Middle frontal gyrus (tissue), 1 donor: Measurements from ENCODE around the gene ADARB1.

Source experiments
- DNase-seq: peaks from one replicate; pipeline ENCODE4 v3.0.0-alpha.2; 2015; ENCODE audit warnings: low spot score; ENCODE audit errors: extremely low spot score

The ADARB1 gene

DNA sequence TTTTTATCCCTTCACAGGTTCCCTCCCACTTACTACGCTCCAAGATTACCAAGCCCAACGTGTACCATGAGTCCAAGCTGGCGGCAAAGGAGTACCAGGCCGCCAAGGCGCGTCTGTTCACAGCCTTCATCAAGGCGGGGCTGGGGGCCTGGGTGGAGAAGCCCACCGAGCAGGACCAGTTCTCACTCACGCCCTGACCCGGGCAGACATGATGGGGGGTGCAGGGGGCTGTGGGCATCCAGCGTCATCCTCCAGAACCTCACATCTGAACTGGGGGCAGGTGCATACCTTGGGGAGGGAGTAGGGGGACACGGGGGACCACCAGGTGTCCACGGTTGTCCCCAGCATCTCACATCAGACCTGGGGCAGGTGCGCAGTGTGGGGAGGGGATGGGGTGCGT, 147.6 kb downstream of the ADARB1 start:
- no peak for DNase-seq

DNA sequence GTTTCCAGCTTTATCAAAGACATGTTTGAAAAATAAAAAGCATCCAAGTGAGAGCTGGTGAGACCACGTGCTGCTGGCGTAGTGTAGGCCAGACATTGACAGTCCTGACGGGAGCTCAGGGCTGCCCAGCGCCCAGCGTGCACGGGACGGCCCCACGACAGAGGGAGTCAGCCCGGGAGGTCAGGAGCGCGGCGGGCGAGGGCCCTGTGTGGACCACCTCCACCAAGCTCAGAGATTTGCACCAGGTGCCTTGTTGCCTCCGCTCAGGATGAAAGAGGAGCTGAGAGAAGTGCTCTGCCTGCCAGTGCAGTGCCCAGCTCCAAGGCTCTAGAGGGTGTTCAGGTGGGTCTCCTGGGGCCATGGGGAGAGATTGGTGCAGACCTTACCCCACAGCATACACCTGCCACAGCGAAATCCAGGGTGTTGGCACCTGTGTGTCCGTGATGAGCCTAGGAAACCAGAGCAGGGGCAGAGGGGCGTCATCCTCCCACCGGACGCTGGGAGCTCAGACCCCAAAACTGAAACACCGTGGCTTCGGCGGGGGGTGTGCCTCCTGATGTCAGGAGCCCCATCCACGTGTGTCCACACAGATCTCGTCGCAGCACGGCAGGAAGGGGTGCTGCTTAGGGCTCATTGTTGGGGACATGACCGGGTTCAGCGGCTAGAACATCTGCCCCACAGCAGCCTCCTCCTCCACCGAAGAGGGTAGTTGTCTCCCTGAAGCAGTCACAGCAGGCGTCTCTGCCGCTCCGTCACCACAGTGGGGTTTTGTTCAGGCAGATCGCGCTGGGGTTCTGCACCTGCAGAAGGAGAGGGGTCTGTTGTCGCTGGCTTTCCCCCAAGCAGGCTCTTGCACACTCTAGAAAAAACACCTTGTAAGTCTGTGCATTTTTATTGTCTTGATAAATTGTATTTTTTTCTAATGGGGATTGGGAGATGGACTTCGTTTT, 149.1 kb downstream of the ADARB1 start:
- no peak for DNase-seq

DNA sequence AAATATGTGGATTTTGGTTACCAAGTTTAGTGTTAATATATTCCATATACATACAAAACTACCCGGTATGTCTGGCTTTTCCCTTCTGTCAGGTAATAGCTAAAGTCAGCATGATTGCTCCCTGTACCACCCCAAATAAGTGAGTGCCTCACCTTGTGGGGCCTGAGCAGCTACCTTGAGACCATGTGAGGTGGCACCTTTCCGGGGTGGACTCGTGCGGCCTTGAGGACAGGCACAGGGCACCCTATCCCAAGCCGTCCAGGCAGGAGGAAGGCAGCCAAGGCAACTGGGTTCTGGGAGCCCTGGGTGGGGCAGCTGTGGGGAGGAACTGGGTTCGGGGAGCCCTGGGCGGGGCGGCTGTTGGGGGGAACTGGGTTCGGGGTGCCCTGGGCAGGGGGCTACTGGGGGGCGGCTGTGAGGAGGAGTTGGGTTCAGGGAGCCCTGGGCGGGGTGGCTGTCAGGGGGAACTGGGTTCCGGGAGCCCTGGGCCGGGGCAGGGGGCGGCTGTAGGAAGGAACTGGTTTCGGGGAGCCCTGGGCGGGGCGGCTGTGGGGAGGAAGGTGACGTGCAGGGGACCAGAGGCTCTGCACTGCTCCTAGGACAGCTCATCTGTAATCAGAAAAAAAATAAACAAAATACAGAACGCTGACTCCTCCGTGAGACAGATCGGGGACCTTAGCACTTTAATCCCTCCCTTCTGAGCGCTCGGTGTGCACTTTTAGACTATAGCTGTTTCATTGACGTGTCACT, 150.0 kb downstream of the ADARB1 start:
- DNase-seq: no peak

DNA sequence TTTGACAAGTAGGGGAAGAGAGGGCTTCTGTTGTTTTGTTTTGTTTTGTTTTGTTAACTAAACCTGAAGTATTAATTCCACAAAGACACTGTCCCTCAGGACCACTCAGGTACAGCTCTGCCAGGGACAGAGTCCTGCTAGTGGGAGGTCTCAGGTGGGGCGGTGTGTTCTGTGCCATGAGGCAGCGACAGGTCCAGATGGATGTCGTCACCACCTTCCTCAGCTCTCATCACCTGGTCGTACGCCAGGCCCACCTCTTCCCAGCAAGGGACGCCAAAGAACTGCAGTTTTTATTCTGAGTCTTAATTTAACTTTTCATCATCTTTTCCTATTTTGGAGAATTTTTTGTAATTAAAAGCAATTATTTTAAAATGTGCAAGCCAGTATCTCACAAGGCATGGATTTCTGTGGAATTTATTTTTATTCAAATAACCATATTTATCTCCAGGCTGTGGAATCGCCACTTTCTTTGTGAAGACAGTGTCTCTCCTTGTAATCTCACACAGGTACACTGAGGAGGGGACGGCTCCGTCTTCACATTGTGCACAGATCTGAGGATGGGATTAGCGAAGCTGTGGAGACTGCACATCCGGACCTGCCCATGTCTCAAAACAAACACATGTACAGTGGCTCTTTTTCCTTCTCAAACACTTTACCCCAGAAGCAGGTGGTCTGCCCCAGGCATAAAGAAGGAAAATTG, 150.8 kb downstream of the ADARB1 start:
- DNase-seq: no peak

DNA sequence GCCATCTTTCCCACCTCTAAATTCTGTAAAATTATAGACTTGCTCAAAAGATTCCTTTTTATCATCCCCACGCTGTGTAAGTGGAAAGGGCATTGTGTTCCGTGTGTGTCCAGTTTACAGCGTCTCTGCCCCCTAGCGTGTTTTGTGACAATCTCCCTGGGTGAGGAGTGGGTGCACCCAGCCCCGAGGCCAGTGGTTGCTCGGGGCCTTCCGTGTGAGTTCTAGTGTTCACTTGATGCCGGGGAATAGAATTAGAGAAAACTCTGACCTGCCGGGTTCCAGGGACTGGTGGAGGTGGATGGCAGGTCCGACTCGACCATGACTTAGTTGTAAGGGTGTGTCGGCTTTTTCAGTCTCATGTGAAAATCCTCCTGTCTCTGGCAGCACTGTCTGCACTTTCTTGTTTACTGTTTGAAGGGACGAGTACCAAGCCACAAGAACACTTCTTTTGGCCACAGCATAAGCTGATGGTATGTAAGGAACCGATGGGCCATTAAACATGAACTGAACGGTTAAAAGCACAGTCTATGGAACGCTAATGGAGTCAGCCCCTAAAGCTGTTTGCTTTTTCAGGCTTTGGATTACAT, 151.5 kb downstream of the ADARB1 start:
- DNase-seq: no peak

DNA sequence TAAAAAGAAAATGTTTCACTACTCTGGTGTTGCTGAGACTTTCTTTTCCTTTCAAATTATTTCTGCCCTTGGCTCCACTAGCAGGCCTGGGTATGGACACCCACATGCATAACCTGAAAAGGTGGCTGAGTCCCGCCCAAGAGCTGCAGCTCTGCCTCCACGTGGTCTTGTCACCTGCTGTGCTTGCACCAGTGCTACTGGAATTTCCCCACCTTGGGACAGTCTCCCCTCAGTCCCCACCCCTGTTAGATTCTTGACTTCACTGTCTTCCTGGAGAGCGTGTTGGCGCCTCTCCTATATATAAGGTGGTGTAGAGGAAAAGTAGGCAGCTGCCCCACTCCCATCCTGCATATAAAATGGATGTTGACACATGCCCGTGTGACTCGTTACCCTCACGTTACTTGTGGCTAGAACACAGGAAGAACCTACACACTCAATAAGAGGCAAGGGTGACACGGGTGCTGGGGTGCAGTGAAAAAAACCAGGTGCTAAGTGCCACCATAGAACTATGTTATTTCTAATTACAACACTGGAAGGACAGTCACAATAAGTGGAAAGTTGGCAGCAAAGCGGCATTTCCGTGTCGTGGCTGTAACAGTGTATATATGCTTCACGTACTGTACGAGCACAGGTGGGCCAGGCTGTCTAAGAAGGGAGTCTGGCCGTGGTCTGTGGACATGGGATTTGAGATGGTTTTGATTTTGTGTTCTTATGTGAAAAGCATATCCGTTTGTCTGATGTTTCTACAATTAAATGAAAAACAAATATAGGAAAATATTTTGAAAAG, 152.4 kb downstream of the ADARB1 start:
- DNase-seq: no peak

DNA sequence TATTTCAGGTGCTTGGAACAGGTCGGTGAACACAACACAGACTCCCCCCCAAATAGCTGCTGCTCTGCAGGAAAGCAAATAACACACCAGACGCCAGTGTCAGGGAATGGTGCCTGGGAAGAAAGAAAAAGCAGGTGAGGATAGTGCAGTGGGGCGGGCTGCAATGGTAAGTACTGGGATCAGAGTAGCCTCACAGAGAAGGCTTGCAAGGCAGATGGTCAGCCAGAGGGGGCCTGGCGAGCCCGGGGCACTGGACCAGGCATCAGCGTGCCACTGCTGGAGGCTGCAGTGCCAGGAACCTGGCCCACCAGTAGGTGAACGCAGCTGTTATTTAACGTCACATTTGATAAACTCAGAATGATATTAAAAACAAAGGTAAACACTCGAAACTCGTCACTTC, 153.4 kb downstream of the ADARB1 start:
- DNase-seq: no peak

DNA sequence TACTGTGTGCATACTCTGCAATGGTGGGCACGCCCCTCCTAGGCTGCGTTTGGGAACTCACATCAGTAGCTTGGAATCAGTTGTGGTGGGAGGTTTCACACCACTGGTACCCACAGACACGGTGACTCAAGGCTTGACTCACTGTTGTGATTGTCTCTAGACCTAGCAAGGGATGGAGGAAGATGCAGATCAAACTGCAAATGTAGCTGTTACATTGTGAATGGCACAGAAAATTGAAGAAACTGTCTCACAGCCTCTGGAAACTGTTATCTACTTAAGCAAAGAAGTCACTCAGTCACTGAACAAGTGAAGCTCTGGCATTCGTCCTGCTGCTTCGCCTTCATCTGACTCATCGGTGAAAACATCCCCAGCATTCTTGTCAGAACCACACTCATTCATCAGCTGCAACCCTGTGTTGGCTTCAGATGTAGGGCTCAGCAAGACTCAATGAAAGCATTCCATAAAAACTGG, 153.8 kb downstream of the ADARB1 start:
- DNase-seq: peak; percentile 80

DNA sequence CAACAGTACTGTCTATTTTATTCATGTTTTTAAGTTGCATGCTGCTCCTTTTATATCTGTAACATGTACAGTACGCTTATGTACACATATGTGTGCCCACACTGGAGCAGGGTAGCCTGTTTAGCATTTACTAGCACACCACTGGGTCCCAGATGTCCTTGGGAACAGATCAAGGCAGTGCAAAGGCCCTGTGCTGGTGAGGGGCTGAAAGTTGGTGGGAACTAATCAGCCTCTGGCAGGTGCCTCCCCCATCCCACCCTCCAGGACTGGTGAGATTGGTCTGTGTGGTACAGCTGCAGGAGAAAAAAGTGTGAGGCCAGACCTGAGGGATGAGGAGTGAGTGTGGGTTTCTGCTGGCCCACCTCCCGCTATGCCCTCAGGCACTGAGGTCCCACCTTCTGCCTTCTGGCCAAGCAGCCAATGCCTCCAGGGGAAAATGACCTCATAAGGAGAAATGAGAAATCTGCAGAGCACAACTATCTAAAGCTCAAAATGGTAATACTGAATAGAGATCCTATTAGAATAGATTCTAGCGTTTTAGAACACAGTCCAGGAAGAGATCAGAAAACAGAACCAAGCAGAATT, 154.4 kb downstream of the ADARB1 start:
- DNase-seq: no peak

DNA sequence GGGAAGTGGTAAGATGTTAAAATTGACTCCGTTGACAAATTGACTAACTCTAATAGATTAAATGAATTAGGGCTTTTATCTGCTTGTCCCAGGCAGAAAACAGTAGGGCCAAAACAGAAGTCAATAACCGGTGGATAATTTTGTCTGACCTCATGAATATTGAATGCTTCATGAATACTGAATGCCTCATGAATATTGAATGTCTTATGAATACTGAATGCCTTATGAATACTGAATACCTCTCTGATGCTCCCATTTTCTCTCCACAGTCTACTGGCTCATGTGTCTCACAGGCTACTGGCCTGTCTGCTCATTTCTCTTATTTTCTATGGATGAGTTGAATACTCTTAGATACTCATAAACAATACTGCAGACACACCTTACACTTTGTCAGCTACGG, 157.3 kb downstream of the ADARB1 start:
- no peak for DNase-seq

DNA sequence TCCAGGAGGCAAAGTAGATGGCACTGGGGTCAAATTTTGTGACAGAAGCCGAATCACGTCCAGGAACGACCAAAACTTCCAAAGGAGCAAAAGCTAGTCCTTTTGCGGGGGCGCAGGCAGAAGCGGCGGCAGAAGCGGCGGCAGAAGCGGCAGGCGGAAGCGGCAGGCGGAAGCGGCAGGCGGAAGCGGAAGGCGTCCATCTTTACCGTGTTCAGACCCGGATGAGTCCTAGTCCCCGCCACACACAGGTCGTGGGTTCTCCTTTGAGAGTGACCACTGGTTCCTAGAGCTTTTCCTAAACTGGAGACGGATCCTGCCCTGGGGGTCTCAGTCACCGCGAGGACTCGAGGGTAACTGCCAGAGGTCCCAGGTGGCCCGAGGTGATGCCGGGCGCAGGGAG, 159.7 kb downstream of the ADARB1 start:
- no peak for DNase-seq

DNA sequence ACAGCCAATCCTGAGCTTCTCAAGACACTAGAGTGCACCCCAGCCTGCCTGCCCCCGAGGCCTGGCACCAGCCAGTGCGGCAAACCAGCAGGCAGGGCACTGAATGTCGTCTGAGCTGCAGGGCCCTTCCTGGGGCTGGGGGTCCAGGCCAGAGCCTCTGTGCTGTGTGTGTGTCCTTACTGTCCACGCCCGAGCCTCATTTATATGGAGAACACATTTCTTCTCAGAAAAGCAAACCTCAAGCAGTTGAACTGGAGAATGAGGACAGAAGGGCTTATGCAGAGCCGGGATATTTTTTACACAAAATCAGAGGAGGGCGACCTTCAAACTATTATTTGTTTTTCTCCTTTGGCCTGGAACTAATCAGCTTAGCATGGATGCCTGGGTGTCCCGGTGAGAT, 160.6 kb downstream of the ADARB1 start:
- no peak for DNase-seq

DNA sequence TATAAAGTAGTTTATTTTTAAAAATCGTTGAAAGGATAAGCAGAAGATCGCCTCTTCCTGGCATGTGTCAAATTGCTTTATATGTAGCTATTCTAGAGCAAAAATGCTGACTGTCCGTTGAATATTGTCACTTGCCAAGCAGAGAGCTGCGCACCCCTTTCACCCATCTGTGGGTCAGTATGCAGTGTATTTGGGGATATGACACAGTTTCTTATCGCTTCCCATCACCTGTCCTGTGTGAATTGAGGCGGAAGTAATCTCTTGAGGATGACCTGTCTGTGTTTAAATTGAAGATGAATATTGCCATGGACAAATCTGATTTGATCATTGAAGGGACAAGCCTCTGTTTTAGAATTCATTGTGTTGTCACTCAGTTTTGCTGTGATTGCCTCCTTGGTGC, 161.1 kb downstream of the ADARB1 start:
- DNase-seq: no peak

DNA sequence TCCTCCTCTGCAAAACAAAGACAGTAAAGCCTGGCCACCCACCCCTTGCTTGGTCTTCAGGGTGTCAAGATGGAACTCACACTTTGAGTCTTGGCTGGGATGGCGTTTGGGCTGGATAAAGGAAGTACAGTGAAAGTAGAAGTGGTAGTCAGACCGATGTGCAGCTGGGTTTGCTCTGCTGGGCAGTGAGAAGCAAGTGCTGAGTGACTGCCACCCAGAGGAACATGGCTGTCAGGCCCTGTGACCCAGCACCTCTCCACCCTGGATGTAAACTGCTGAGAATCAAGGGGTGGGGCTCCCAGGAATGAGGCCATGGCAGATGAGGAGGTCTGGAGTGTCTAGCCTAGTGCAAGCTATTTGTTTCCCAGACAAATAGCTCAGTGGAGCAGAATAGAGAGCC, 162.1 kb downstream of the ADARB1 start:
- DNase-seq: no peak

DNA sequence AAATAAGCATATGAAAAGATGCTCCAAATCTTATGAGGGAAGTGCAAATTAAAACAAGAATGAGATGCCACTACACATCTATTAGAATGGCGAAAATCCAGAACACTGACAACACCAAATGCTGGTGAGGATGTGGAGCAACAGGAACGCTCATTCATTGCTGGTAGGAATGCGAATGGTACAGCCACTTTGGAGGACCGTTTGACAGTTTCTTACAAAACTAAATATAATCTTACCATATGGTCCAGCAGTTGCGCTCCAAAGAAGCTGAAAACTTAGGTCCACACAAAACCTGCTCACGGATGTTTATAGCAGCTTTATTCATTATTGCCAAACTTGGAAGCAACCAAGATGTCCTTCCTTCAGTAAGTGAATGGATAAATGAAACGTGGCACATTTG, 163.0 kb downstream of the ADARB1 start:
- no peak for DNase-seq

DNA sequence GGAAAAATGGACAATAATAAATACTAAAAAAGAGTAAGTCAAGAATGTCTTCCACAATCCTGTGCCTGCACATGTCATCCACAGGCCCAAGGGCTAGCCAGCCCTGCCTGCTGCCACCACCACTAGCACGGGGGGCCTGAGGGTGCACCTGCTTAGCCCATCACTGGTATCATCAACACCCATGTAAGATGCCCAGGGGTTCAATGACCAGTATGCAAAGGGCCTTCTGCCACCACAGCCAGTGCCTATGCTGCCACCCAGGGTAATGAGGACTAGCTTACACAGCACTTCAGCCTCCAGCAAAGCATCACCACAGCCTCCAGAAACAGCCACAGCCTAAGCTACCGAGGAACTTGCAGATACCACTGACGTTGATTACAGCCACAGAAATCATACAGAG, 167.0 kb downstream of the ADARB1 start:
- no peak for DNase-seq

DNA sequence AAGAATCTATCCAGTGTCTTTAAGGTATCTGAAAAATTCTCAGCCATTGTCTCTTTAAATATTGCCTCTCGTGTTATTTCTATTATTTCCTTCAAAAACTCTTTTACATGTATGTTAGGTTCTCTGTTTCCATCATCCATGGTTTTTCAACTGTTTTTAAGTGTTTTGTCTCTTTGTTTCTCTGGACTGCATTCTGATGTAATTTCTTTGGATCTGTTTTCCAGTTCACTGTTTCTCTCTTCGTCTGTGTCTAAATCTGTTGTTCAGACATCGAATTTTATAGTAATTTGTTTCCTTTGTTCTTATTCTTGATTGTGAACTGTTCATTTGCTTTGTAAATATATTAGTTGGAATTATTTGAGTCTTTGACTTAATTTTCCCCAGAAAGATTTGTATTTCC, 169.2 kb downstream of the ADARB1 start:
- no peak for DNase-seq

DNA sequence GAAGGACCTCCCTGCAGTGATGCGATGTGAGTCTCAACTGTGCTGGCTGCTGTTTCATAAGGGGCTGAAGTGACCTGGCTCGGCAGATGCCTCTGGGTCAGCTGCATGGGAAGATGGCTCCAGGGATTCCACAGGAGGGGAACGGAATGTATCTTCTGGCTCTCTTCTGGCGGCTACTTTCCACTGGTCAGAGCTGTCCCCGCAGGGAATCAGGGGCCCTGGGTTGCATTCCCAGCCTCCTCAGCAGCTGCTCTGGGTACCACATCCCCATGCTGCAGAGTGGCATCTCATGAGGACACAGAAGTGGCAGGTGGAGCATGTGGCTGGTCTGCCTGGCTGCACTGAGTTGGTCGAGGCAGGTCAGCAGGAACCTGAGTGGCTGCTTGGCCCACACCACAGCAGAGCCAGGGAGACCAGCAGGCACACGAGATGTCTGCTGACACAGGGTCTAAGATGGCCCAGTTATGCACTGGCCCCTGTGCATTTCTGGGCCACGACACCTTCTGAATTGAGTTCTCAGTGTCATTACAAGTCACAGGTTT, 170.5 kb downstream of the ADARB1 start:
- no peak for DNase-seq

DNA sequence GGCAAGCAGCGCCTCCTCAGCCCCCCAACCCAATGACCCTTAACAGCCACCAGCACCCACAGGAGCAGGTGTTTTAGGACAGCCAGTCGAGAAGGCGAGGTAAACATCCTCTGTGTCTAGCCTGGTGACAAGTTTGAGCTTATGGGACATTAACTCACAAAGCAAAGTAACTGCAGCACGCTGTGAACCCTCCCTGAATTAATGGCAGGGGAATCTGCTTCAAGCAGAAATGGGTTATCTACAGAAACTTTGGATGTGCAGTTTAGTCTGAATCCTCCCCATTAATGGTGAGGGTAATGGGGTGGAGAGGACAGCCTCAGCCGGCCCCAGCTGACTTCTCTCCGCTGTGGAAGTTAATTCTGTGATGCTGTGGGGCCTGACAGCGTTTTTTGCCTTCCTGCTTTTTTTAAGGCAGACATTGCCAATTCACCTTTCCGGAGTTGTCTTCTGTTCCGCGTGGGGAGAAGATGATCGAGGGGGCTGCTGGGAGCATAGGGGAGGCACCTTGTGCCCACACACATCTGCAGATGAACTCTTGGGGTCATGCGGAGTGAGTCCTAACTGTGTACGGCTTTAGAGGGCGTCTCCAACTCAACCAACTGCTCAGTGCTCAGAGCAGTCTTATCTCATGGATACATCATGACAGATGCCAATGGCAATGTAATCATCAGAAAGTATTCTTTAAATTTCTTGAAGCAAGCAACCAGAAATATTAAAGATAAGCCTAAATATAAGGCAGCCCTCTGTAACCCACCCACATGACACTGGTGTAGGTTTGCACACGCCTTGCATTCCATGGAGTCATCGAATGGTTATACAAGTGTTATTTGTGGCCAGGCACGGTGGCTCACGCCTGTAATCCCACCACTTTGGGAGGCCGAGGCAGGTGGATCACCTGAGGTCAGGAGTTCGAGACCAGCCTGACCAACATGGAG, 172.3 kb downstream of the ADARB1 start:
- no peak for DNase-seq
